Duodenal mucosa (tissue), 2 donors: ENCODE results near the gene TRANK1.
"Not testable (repeated sequence)": the region's sequence is repeated elsewhere in the genome, so short reads cannot be mapped to it uniquely, and the experiment has no call there.

Source experiments
- H3K27ac ChIP-seq: one replicate; pipeline ENCODE4 v1.7.0; 2013; ENCODE audit warnings: low read depth, low read length
- H3K27me3 ChIP-seq, 2 donors: one replicate each; pipeline ENCODE4 v1.7.0; 2013; ENCODE audit warnings: low read length in 2 of 2, control low read depth in 1 of 2; ENCODE audit not compliant: insufficient read depth in 2 of 2, control insufficient read depth in 1 of 2
- H3K36me3 ChIP-seq, 2 donors: one replicate each; pipeline ENCODE4 v1.7.0; 2013; ENCODE audit warnings: low read length in 2 of 2, control low read depth in 1 of 2; ENCODE audit not compliant: insufficient read depth in 2 of 2, control insufficient read depth in 1 of 2
- H3K4me1 ChIP-seq, 2 donors: one replicate each; pipeline ENCODE4 v1.7.0; 2013; ENCODE audit warnings: low read length in 2 of 2, control low read depth in 1 of 2; ENCODE audit not compliant: insufficient read depth in 2 of 2, control insufficient read depth in 1 of 2
- H3K4me3 ChIP-seq, 2 donors: one replicate each; pipeline ENCODE4 v1.7.0; 2013; ENCODE audit warnings: low read length in 2 of 2, low read depth in 1 of 2
- H3K9ac ChIP-seq, 2 donors: one replicate each; pipeline ENCODE4 v1.7.0; 2013; ENCODE audit warnings: low read length in 2 of 2, low read depth in 1 of 2
- H3K9me3 ChIP-seq, 2 donors: one replicate each; pipeline ENCODE4 v1.7.0; 2013; ENCODE audit warnings: low read length in 2 of 2, control low read depth in 1 of 2; ENCODE audit not compliant: control insufficient read depth in 1 of 2

The TRANK1 gene

DNA sequence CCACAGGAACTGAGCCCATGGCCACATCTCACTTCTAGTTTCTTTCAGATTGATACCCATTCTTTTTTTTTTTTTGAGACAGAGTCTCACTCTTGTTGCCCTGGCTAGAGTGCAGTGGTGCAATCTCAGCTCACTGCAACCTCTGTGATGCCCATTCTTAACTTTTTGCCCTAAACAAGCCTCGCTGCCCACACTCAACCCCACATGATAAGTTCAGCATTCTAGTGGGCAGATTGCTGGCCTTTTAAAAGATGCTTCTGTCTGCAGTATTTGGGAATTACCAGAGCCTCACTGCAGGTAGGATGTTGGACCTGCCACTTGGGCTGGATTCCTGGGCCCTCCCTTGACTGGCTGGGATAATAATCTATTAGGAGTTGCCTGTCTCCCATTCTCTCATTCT lies 51.0 kb downstream of the TRANK1 start:
- no peaks in the 10 kb centered on the region for H3K9me3 ChIP-seq
- H3K4me3 ChIP-seq, result no peak overlapping the region
- H3K9ac ChIP-seq, result no peak overlapping the region
- H3K4me1 ChIP-seq, result peaks cover 6 to 10% of the 10 kb centered on the region in 2 donors
- no peak overlapping the region for H3K27ac ChIP-seq
- no peaks in the 10 kb centered on the region for H3K27me3 ChIP-seq
- H3K36me3 ChIP-seq, result peaks cover 37 to 47% of the 10 kb centered on the region in 2 donors

- H3K36me3 ChIP-seq, result peaks cover 36 to 47% of the 10 kb centered on the region in 2 donors
- no peaks in the 10 kb centered on the region for H3K9me3 ChIP-seq
- no peak overlapping the region for H3K4me3 ChIP-seq
- H3K9ac ChIP-seq, result no peak overlapping the region
- H3K27ac ChIP-seq, result no peak overlapping the region
- peaks cover 6 to 10% of the 10 kb centered on the region in 2 donors for H3K4me1 ChIP-seq
- no peaks in the 10 kb centered on the region for H3K27me3 ChIP-seq
Measured at GRCh38 chr3:36893137-36893557, 51.7 kb downstream of the TRANK1 start.

GRCh38 chr3:36892457-36893136 lies 52.3 kb downstream of the TRANK1 start:
- Histone ChIP-seq H3K36me3 (peaks cover 37 to 43% of the 10 kb centered on the region in 2 donors), H3K4me3 (no peak overlapping the region), H3K9ac (no peak overlapping the region), H3K27ac (no peak overlapping the region), H3K9me3 (no peaks in the 10 kb centered on the region), H3K27me3 (no peaks in the 10 kb centered on the region), H3K4me1 (peaks cover 6 to 10% of the 10 kb centered on the region in 2 donors)

DNA sequence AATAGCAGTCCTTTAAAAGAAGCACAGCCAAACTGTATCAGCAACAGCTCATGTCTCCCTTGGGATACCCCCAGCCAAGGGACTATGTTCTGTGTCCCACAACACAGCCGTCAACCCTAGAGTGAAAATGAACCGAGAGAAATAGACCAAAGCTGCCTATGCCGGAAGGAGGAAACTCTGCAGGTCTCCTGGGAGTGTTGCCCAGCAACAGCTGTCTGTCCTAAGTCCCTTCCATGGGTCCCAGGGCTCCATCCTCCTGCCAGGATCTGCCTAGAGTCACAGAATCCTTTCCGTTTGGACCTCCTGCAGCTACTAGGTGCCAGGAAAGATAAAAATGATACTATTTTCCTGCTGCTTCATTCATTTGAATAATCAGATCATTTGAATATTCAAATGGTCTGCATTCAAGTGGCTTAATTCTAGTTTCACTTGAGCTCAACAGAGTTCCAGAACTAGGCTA lies 53.1 kb downstream of the TRANK1 start:
- Histone ChIP-seq H3K9ac (no peak overlapping the region), H3K4me3 (no peak overlapping the region), H3K36me3 (peaks cover 37% of the 10 kb centered on the region in 2 donors), H3K9me3 (no peaks in the 10 kb centered on the region), H3K27me3 (no peaks in the 10 kb centered on the region), H3K27ac (no peak overlapping the region), H3K4me1 (peaks cover 6 to 10% of the 10 kb centered on the region in 2 donors)

- H3K4me3 ChIP-seq, H3K9ac ChIP-seq, H3K4me1 ChIP-seq, H3K27ac ChIP-seq, H3K27me3 ChIP-seq, H3K9me3 ChIP-seq: not testable (repeated sequence)
- H3K36me3 ChIP-seq, result peaks cover 37% of the 10 kb centered on the region in 2 donors
Measured at GRCh38 chr3:36891097-36891496, 53.8 kb downstream of the TRANK1 start.

DNA sequence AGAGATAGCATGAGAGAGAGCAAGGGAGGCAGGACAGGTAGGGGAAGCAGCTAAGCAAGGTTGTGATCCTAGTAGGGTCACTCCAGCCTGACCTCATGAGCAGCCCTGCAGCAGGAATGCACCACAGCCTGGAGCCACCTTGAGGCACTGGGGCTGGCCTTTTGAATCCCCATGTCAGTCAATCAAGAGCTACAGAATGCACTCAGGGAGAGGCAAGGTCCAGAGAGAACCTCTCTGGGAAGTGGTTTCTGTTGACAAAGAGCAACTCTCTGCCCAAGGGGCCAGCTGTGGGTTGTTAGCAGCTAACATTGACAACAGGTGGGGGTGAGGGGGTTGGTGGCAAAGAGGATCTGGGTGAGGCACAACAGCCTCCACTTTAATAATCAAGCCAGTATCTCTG lies 54.6 kb downstream of the TRANK1 start:
- Histone ChIP-seq H3K9me3 (no peaks in the 10 kb centered on the region), H3K9ac (no peak overlapping the region), H3K27ac (no peak overlapping the region), H3K36me3 (peaks cover 35 to 37% of the 10 kb centered on the region in 2 donors), H3K4me3 (no peak overlapping the region), H3K27me3 (no peaks in the 10 kb centered on the region), H3K4me1 (peaks cover 6 to 10% of the 10 kb centered on the region in 2 donors)

DNA sequence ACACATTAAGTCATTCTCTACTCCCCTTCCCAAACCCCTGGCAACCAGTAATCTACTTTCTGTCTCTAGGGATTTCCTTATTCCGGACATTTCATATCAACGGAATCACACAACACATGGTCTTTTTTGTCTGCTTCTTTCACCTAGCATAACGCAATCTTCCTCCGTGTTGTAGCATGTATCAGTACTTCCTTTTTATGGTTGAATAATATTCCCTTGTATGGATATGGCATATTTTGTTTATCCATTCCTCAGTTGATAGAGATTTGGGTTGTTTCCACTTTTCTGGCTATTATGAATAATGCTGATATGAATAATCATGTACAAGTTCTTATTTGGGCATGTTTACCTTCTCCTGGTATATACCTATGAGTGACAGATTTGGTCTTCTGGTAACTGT lies 63.1 kb downstream of the TRANK1 start:
- Histone ChIP-seq H3K27me3 (no peaks in the 10 kb centered on the region), H3K36me3 (peaks cover 0 to 11% of the 10 kb centered on the region in 2 donors), H3K9ac (no peak overlapping the region), H3K27ac (no peak overlapping the region), H3K9me3 (no peaks in the 10 kb centered on the region), H3K4me3 (no peak overlapping the region), H3K4me1 (peaks cover 0 to 7% of the 10 kb centered on the region in 2 donors)

DNA sequence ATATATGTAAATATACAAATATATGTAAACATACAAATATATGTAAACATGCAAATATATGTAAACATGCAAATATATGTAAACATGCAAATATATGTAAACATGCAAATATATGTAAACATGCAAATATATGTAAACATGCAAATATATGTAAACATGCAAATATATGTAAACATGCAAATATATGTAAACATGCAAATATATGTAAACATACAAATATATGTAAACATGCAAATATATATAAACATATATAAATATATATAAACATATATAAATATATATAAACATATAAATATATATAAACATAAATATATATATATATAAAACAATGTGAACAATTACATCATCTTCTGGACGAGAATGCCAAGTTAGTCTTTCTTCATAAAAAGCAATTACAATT lies 65.0 kb downstream of the TRANK1 start:
- H3K27me3 ChIP-seq, H3K4me3 ChIP-seq, H3K9ac ChIP-seq, H3K4me1 ChIP-seq, H3K9me3 ChIP-seq, H3K27ac ChIP-seq: not testable (repeated sequence)
- H3K36me3 ChIP-seq, result peaks cover 0 to 11% of the 10 kb centered on the region in 2 donors

- Histone ChIP-seq H3K9me3 (no peaks in the 10 kb centered on the region), H3K9ac (no peak overlapping the region), H3K27me3 (no peaks in the 10 kb centered on the region), H3K36me3 (peaks cover 0 to 4% of the 10 kb centered on the region in 2 donors), H3K4me1 (peaks cover 5 to 10% of the 10 kb centered on the region in 2 donors), H3K27ac (no peak overlapping the region), H3K4me3 (no peak overlapping the region)
Measured at GRCh38 chr3:36877930-36878685, 66.7 kb downstream of the TRANK1 start.

DNA sequence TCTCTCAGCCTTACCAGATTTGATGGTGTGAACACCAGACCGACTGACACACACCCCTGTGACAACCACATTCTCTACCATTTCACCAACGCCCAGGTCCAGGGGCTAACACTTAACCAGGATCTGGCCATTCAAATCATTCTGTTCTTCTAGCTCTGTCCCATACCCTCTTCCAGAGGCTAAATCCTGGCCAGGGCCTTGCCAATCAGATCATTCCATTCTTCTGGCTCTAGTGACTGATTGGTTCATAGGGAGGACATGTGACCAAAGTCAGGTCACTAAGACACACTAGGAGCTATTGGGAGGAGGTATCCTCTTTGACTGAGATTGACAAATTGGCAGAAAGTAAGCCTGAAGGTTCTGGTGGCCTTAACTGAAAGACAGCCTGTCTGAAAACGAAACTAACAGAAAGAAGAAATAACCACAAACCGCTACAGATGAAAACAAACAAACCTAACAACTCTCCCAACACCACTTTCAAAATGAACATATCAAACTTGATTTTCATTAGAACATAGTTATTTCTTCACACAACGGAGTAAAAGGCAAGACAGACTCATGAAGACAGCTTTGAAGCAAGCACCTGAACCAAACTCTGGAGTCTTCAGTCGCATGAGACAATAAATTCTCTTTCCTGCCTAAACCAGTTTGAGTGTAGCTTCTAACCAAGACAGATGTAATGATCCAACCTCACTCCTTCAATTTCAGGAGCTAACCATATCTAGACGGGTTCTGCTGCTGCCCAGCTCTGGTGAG lies 68.5 kb downstream of the TRANK1 start:
- peaks cover 0 to 4% of the 10 kb centered on the region in 2 donors for H3K36me3 ChIP-seq
- peak overlapping the region; percentile 27 to 34 for H3K4me3 ChIP-seq
- H3K27me3 ChIP-seq, result no peaks in the 10 kb centered on the region
- no peak overlapping the region for H3K9ac ChIP-seq
- H3K4me1 ChIP-seq, result peaks cover 5 to 10% of the 10 kb centered on the region in 2 donors
- no peaks in the 10 kb centered on the region for H3K9me3 ChIP-seq
- H3K27ac ChIP-seq, result no peak overlapping the region
